ENCODE measurements around the gene HLA-DOB. TPM values are rescaled to one million over a fixed set of nuclear protein-coding genes. Genes with fewer than 3 reads are reported as not detected.
A peak's percentile ranks its signal among the peaks of the same experiment; 100 is the strongest.

Gene HLA-DOB
- total and polyA plus RNA-seq, 2 donors (not counting 3 experiments of a cell fraction or from before 2014, with no cell fraction given), result 0.46 to 0.54 TPM

DNA sequence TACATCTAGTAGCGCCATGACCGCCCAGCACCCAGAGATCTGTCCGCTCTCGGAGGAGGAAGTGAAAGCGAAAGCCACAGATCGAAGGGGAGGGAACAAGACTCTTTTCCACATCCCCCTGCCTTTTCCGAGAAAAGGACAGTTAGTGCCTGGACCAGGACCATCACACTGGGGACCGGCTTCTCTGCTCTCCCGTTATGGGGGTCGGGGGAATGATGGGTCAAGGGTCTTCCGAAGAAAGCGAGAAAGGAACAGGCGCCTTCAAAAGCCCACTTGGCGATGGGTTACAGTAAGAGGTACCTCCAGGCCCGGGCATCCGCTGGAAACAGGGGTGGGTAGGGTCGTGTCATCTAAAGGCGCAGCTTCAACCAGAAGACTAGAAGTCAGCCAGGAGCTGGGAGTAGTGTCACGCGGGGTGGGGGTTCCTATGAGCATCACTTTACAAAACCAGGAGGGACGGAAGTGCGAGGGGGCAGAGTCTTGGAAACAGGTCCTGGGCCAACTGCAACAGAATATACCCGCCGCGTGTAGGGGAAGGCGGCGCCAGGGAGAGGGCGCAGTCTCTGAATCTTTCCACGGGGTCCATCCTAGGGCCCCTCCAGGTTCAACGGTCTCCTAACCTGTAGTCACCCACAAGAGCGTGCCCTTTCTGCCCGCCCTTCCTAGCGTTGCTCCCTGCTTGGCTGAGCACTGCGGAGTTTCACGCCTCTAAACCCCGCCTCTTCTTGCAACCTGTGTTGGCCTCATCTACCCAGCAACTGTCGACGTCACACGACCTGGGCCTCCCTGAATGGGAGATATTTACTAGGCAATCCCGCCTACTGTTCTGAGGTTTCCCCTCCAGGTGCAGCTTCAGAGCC lies 27.4 kb upstream of the HLA-DOB start, which contains the start of gene PSMB8:
TSS of gene PSMB8 (minus strand) at position 69 of the 860 bp plus-strand sequence. CDS start at position 18, 51 bp downstream.
- POLR2A ChIA-PET, result interaction anchor here (1.0 kb wide), 1 partner anchor 128 kb away, joined by 3 read pairs; no protein-coding TSS in a partner anchor
- Histone ChIP-seq H3K27ac (ENCODE audit: insufficient read depth, low read depth, low read length) (peak within 1 kb of the TSS; percentile 41), H3K9me1 (replicated peaks; ENCODE audit: control insufficient read depth, extremely low read depth, insufficient read depth, low read length) (no peaks in the 10 kb centered on the region), H3K36me3 (ENCODE audit: control insufficient read depth in 2 of 2, extremely low read depth in 1 of 2, insufficient read depth in 2 of 2, low read length in 2 of 2) (no peaks in the 10 kb centered on the region), H3K79me2 (ENCODE audit: control insufficient read depth, insufficient read depth, low read length) (no peaks in the 10 kb centered on the region), H3K9ac (replicated peaks; ENCODE audit: extremely low read depth, insufficient read depth, low read length) (peak within 1 kb of the TSS; percentile 77), H3K4me1 (ENCODE audit: control insufficient read depth, extremely low read depth, insufficient read depth, low read length) (peaks cover 5% of the 10 kb centered on the region), H3K4me3 (replicated peaks in 1 of 3; ENCODE audit: insufficient read depth in 1 of 3, low read depth in 1 of 3, low read length in 3 of 3) (peak within 1 kb of the TSS; percentile 51 to 77 (median 63)), H3K4me2 (ENCODE audit: insufficient read depth, low read length) (peak within 1 kb of the TSS; percentile 73), H3K9me3 (replicated peaks; ENCODE audit: control insufficient read depth, insufficient read depth, low read length) (no peaks in the 10 kb centered on the region), H4K20me1 (replicated peaks; ENCODE audit: control insufficient read depth, extremely low read depth, insufficient read depth, low read length) (no peaks in the 10 kb centered on the region), H3K27me3 (ENCODE audit: control insufficient read depth in 2 of 2, insufficient read depth in 2 of 2, low read length in 2 of 2) (no peaks in the 10 kb centered on the region), H2AFZ (ENCODE audit: low read depth, low read length) (peak within 1 kb of the TSS; percentile 84)
- DNase-seq (ENCODE audit: low read depth, low spot score), result peak; percentile 96
- dilution Hi-C loops (cut with MboI; ENCODE audit: extremely low pct_ligation_motif_present, low sequenced_read_pairs) (no loop called here), intact Hi-C loops (cut with micrococcal nuclease) (loop anchor here (1.0 to 5.0 kb wide), 2 partner anchors 9 to 128 kb away; partner anchors contain the start of gene TAP1)
- FAIRE-seq, result peak; percentile 99
- CTCF ChIA-PET, result interaction anchor here (0.6 to 11.0 kb wide), 5 partner anchors 10 to 145 kb away, joined by 3 to 397 read pairs (median 6); partner anchors contain the start of genes PSMB9 and TAP1
- TSS peak; percentile 51 for BruUV-seq (replicated peaks)
- TF ChIP-seq JUN (IDR thresholded peaks at IDR 0.05; ENCODE audit: borderline replicate concordance, insufficient read depth, insufficient read length, low read depth), result no peak
- TF ChIP-seq POLR2A (IDR thresholded peaks at IDR 0.05; ENCODE audit: low read depth, low read length), result peak; percentile 47
- no peak for TF ChIP-seq MYC (IDR thresholded peaks at IDR 0.05; ENCODE audit: low read depth, low read length)
- TF ChIP-seq POLR2AphosphoS5 (IDR thresholded peaks at IDR 0.05; ENCODE audit: insufficient read depth, low read depth, low read length), result peak; percentile 22

DNA sequence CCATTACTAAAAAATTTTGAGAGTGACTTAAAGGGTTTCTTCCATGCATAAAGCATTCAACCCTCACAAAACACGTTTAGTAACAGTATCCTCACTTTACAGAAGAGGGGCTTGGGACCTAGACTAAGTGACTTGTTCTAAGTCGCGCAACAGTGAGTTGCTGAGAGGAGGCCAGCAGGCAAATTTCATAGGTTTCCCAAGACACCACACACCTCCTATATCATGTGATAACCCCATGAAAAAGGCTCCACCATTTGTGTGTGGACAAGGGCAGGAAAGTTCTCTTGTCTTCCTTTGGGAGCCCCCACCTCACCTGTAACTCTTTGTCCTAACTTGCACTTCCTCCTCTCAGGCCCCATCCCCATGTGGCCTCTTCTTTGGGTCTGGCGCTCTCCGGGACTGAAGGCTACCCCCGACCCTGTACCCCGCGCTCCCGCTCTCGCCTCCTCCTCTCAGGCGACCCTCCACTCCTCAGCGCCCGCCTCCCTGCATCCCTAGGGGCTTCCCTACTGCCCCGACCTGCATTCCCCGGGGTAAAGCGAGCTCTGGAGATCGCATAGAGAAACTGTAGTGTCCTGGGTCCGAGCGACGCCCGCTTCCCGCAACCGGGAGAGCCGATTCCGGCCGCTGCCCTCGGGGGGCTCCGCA lies 26.7 kb upstream of the HLA-DOB start:
- H3K27ac ChIP-seq (ENCODE audit: insufficient read depth, low read depth, low read length), result peak overlapping the region; percentile 41
- H3K36me3 ChIP-seq (ENCODE audit: control insufficient read depth in 2 of 2, extremely low read depth in 1 of 2, insufficient read depth in 2 of 2, low read length in 2 of 2), result no peaks in the 10 kb centered on the region
- DNase-seq (ENCODE audit: low read depth, low spot score) (no peak), FAIRE-seq (no peak)
- H3K79me2 ChIP-seq (ENCODE audit: control insufficient read depth, insufficient read depth, low read length), result no peaks in the 10 kb centered on the region
- H3K4me1 ChIP-seq (ENCODE audit: control insufficient read depth, extremely low read depth, insufficient read depth, low read length), result peaks cover 5% of the 10 kb centered on the region
- peak overlapping the region; percentile 51 to 77 (median 63) for H3K4me3 ChIP-seq (replicated peaks in 1 of 3; ENCODE audit: insufficient read depth in 1 of 3, low read depth in 1 of 3, low read length in 3 of 3)
- H3K9ac ChIP-seq (replicated peaks; ENCODE audit: extremely low read depth, insufficient read depth, low read length), result peak overlapping the region; percentile 77
- no TSS peak for BruUV-seq (replicated peaks)
- intact Hi-C loops (cut with micrococcal nuclease) (loop anchor here (5.0 kb wide), 1 partner anchor 129 kb away; no protein-coding TSS in a partner anchor), dilution Hi-C loops (cut with MboI; ENCODE audit: extremely low pct_ligation_motif_present, low sequenced_read_pairs) (no loop called here)
- CTCF ChIA-PET, result interaction anchor here (0.6 to 11.0 kb wide), 3 partner anchors 11 to 141 kb away, joined by 3 to 397 read pairs (median 23); partner anchors contain the start of genes PSMB9 and TAP1
- H3K9me3 ChIP-seq (replicated peaks; ENCODE audit: control insufficient read depth, insufficient read depth, low read length), result no peaks in the 10 kb centered on the region
- POLR2A ChIA-PET, result interaction anchor here (1.0 kb wide), 1 partner anchor 128 kb away, joined by 3 read pairs; no protein-coding TSS in a partner anchor
- TF ChIP-seq POLR2A (IDR thresholded peaks at IDR 0.05; ENCODE audit: low read depth, low read length) (no peak), FOS (IDR thresholded peaks at IDR 0.05; ENCODE audit: borderline replicate concordance, insufficient read depth, low read length) (no peak), GATA2 (IDR thresholded peaks at IDR 0.05; ENCODE audit: insufficient read depth, insufficient read length, low read depth, low read length) (no peak), MYC (IDR thresholded peaks at IDR 0.05; ENCODE audit: low read depth, low read length) (no peak), POLR2AphosphoS5 (IDR thresholded peaks at IDR 0.05; ENCODE audit: insufficient read depth, low read depth, low read length) (no peak), JUN (IDR thresholded peaks at IDR 0.05; ENCODE audit: borderline replicate concordance, insufficient read depth, insufficient read length, low read depth) (no peak)
- TF ChIP-seq, protein P1, sequence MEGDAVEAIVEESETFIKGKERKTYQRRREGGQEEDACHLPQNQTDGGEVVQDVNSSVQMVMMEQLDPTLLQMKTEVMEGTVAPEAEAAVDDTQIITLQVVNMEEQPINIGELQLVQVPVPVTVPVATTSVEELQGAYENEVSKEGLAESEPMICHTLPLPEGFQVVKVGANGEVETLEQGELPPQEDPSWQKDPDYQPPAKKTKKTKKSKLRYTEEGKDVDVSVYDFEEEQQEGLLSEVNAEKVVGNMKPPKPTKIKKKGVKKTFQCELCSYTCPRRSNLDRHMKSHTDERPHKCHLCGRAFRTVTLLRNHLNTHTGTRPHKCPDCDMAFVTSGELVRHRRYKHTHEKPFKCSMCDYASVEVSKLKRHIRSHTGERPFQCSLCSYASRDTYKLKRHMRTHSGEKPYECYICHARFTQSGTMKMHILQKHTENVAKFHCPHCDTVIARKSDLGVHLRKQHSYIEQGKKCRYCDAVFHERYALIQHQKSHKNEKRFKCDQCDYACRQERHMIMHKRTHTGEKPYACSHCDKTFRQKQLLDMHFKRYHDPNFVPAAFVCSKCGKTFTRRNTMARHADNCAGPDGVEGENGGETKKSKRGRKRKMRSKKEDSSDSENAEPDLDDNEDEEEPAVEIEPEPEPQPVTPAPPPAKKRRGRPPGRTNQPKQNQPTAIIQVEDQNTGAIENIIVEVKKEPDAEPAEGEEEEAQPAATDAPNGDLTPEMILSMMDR (IDR thresholded peaks at IDR 0.05; ENCODE audit: extremely low read depth in 1 of 2, insufficient read depth in 1 of 2, low read depth in 1 of 2, low read length in 2 of 2), result no peak
- peak overlapping the region; percentile 84 for H2AFZ ChIP-seq (ENCODE audit: low read depth, low read length)
- H4K20me1 ChIP-seq (replicated peaks; ENCODE audit: control insufficient read depth, extremely low read depth, insufficient read depth, low read length), result no peaks in the 10 kb centered on the region
- H3K9me1 ChIP-seq (replicated peaks; ENCODE audit: control insufficient read depth, extremely low read depth, insufficient read depth, low read length), result no peaks in the 10 kb centered on the region
- H3K27me3 ChIP-seq (ENCODE audit: control insufficient read depth in 2 of 2, insufficient read depth in 2 of 2, low read length in 2 of 2), result no peaks in the 10 kb centered on the region
- H3K4me2 ChIP-seq (ENCODE audit: insufficient read depth, low read length), result peak overlapping the region; percentile 73
